Mammary epithelial cell (primary cell): ENCODE data around the gene RUNX1.

Experiments used
- CTCF ChIP-seq, 2 donors: IDR thresholded peaks in 1 of 2; conservative IDR thresholded peaks in 1 of 2; 2 replicates each; pipeline ENCODE4 v1.5.1; 2011 to 2012; ENCODE audit warnings: inconsistent platforms in 2 of 2, low read length in 2 of 2, mild to moderate bottlenecking in 2 of 2, control low read depth in 1 of 2, low read depth in 1 of 2; ENCODE audit not compliant: insufficient read depth in 1 of 2; ENCODE audit errors: extremely low read depth in 1 of 2
- EZH2 ChIP-seq: IDR thresholded peaks from 2 replicates; pipeline ENCODE4 v1.6.1; 2012; ENCODE audit warnings: low read length, inconsistent platforms, borderline replicate concordance

GRCh38 chr21:34830386-34831170 lies 218.5 kb downstream of the RUNX1 start:
- TF ChIP-seq CTCF (conservative IDR thresholded peaks at IDR 0.05 in 1 of 2, IDR thresholded peaks at IDR 0.05 in 1 of 2; ENCODE audit: extremely low read depth in 1 of 2, insufficient read depth in 1 of 2, low read depth in 1 of 2, low read length in 2 of 2): no peak
- no peak for TF ChIP-seq EZH2
